IPS-NIHi7 (cell line): ENCODE results near the gene MCF2L.

Experiments
- DNase-seq: peaks from one replicate; pipeline ENCODE4 v3.0.0; 2012; ENCODE audit warnings: mixed read lengths; ENCODE audit errors: extremely low spot score

The MCF2L gene

DNA sequence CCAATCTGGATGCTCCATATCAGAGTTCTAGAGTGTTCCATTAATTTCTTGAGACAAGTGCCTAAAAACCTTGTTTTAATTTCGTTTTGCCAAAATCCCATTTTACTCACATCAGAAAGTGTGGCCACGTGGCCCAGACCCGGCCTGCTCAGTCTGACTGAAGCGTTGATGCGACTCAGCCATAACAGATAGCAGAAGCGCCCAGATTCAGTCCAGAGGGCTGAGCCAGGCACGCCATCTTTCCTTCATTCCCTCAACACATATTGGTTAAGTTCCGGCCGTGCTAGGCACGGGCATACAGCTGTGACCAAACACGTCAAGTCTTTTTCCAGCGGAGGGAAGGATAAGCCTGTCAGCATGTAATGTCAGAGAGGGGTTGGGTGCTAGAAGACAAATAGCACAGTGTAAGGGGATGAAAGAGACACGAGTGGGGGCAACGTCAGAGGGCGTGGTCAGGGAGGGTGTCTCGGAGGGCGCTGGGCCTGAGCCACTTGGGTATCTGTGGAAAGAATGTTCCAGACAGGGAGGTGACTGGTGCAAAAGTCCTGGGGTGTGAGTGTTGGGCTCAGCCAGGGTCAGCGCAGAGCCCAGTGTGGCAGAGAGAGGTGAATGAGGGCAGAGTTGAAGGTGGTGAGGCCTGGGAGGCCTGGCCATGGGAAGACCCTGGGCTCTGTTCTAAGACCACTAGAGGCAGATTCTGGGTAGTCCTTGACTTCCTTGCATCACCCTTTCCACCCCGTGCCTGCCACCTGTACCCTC lies 156.7 kb downstream of the MCF2L start:
- no peak for DNase-seq

DNA sequence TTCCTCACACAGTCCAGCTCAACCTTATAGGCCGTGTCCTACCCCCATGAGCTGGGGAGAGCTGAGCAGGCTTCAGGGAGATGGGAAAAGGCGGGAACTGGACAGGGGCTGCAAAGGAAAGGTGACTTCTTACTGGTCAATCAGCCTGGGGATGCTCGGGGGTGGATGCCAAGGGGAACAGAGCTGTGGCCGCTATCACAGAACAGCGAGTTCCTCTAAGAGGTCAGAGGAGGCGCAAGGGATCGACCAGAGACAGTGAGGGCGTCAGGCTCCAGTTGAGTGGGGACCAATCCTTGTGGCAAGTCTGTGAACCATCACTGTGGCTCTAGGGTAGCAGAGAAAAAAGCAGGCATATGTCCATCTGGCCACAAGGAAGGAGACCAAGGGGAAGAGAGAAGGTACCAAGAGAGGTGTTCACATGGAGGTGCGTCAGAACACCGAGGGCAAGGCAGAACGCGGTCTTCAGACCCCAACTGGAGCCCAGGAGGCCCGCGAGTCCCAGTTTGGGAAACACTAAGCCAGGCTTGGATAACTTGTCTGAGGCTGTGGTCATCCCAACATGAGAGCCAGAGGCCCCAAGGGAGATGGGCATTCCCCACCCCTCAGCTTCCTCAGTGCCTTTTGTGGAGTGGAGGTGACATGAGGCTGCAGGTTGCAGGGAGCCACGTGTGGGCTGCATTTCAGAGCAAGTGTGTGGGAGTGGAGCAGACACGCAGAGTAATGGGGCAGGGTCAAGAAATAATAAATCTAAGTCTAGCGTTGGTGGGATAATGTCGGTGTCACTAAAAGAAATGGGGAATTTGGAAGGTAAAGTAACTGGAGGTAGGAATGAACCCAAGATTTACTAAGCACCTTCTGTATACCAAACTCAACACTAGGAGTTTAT lies 157.5 kb downstream of the MCF2L start:
- DNase-seq = no peak

- DNase-seq = peak; percentile 61
Observed at GRCh38 chr13:113129480-113129879, 160.5 kb downstream of the MCF2L start.

DNA sequence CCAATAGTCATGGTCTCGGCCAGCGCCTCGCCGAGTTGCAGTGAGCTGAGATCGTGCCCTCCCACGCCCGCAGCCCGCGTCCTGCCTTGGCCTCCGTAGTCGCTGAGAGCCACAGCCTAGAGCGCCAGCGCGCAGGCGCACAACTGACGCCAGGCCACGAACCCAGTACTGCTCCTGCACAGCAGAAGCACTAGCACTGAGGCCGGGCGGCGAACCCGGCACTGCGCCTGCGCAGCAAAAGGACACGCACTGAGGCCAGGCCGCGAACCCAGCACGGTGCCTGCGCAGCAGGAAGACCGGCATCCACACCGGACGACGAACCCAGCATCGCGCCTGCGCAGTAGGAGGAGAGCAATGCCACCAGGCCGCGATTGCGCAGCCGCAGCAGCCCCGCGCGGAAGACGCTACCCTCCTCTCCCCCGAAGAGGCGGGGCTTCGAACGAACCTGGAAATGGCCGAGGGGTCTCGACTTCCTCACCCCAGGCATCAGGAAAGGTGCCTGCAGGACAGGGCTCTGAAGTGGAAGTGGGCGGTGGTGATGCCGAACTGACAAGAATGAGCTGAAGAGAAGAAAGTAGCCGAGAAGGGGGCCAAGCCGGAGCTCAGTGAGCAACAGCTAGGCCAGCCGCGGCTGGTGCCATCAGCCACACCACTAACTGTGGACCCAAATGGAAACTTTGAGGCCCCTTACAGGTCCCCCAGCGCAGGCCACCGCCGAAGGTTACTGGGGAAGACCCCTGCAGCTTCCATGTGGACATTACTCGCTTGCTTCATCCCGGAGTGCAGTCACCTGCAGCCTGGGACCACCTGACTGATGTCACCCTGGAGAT lies 161.1 kb downstream of the MCF2L start:
- no peak for DNase-seq

DNA sequence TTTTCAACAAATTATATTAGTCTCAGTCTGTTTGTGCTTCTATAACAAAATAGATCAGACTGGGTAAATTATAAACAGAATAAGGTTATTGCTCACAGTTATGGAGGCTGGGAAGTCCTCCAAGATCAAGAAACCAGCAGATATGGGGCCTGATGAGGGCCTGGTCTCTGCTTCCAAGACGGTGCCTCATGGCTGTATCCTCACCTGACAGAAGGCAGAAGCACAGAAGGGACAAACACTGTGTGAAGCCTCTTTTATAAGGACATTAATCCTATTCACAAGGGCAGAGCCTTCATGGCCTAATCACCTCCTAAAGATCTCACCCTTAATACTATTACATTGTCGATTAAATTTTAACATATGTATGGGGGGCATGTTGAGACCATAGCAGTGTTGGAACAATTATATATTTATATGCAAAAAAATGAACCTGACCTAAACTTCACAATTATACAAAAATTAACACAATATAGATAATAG lies 166.3 kb downstream of the MCF2L start:
- DNase-seq = no peak

DNA sequence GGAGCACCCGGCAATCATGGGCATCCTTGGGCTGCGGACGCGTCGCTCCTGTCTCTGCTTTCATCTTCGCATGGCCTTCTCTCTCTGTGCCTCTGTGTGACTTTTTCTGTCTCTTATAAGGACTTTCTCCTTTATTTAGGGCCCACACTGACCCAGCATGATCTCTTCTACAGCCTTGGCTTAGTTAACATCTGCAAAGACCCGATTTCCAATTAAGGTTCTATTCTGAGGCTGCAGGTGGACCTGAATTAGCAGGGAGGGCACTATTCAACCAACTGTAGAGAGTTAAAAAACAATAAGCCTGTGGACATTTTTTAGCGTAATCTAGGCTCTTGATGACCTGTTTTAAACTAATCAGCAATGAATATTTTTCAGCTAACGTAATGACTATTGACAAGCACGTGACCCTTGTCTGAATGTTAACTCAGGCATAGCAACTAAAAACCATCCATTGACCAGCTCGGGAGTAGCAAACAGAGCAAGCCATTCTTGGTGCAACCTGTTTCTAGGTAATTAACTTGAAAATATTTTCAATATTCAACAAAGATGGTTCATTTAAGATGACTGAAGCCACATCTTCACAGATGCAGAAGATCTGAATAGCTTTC lies 168.8 kb downstream of the MCF2L start:
- DNase-seq = no peak

DNA sequence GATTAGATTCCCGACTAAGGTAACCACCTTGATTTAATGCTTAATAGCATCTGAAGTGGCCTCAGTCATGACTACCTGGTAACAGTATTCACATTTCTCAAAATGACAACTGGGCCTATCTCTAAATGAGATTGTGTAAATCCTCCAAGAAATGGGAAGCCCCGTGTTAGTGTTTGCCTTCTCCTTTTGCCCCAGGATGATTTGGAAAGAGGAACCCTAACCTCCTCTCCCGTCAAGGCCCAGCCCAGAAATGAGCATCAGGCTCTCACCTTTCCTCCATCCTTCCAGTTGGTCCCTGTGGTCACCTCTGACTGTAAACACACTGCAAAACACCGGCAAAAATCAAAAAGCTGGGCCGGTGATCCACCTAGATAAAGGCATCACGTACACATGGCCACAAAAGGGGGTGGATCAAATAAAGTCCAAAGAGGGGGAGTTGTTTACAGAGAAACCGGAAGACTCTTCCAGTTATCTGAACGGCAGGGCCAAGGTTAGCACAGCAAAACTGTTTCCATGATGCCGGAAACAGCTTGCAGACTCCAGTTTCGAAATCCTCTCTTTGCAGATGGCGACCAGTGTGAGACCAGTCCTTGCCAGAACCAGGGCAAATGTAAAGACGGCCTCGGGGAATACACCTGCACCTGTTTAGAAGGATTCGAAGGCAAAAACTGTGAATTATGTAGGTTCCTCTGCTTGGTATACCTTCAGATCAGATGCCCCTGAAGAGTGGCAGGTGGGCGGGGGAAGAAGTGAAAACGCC lies 170.0 kb downstream of the MCF2L start:
- no peak for DNase-seq

- DNase-seq = no peak
Observed at GRCh38 chr13:113139577-113139976, 170.6 kb downstream of the MCF2L start.

DNA sequence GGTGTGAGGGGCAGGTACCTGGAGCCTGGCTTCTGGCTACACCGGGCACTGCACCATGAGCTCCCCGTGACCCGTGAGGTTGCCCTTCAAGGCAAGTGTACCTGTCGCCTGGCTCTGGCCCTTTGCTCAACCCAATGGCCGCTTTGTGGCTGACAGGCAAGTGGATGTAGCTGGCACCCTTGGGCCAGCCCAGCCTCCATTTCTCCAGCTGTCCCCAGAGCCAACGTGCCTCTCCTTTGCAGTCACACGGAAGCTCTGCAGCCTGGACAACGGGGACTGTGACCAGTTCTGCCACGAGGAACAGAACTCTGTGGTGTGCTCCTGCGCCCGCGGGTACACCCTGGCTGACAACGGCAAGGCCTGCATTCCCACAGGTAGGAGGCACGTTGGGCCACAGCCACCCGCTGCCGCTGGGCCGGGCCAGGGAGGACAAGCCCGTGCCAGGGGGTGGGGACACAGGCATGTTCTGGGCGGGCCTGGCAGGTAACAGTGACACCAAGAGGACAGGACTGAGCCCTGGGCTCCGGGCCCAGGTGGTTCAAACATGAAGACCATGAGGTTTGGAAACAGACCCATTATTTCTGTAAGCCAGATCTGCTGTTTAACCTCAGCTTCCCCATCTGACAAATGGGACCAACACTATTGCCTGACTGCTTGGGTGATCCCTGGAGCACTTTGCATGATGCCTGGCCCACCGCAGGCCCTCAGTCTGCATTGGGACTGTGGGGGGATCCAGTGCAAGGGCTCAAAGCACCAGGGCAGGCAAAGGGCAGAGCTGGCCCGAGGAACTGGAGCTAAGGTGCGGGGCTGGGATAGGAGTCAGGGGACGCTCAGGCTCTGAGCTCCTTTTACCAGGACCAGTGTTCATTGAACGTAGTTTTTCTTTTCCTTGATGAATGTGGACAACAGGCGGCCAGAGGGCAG lies 171.9 kb downstream of the MCF2L start:
- no peak for DNase-seq

DNA sequence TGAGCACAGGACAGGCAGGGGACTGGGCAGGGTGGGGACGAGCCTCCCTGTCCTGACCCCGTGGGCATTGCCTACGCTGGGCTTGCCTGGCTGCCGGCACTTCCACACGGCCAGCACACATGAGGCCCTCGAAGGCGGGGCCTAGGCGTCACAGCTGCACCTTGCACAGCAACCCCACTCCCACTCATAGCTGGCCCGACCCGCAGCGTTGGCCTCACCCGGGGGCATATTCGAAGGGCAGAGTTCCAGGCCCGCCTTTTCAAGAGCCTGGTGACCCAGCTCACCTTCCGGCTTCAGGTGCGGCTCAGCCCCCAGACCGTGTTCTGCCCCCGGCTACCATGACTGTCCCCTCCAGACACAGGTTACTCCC lies 172.6 kb downstream of the MCF2L start:
- DNase-seq = no peak

- no peak for DNase-seq
Observed at GRCh38 chr13:113142876-113143275, 173.9 kb downstream of the MCF2L start.

GRCh38 chr13:113143466-113144254 lies 174.6 kb downstream of the MCF2L start:
- DNase-seq = no peak

- DNase-seq = no peak
Observed at GRCh38 chr13:113144255-113144629, 175.2 kb downstream of the MCF2L start.

DNA sequence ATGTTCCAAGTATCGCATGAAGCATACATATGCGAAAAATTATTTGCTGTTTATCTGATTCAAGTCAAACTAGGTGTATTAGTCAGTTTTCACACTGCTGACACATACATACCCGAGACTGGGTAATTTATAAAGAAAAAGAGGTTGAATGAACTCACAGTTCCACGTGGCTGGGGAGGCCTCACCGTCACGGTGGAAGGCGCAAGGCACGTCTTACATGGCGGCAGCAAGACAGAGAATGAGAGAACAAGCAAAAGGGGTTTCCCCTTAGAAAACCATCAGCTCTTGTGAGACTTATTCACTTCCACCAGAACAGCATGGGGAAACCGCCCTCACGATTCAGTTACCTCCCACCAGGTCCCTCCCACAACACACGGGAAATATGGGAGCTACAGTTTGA lies 176.5 kb downstream of the MCF2L start:
- no peak for DNase-seq

DNA sequence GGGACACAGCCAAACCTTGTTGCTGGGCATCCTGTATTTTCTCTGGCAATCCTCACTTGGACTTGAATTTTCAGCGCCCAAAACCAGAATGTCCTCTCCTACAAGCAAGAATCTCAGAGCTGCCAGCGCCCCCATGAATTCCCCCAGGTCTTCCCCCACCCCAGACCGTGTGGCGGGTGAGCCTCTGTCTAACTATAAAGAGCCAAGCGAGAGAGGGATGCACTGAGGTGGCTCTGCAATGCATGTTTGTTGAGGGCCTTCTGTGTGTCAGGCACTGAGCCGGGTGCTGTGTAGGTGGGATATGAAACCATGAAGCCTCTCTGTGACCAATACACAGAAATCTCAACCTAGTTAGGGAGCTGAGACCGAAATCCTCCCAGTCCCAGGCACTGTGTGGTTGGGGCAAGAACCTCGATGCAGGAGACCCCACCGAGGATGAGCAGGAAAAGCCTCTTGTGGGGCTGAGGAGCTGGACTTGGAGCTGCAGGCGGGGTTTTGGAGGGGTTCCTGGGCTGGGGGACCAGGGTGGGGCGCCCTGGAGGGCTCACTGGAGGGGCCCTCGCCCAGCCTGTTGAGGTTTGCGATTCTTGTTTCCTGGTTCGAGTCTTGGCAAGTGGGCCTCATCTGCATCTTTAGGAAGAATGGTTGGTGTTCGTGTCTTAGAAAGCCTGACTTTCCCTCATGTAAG lies 177.0 kb downstream of the MCF2L start:
- DNase-seq = no peak

DNA sequence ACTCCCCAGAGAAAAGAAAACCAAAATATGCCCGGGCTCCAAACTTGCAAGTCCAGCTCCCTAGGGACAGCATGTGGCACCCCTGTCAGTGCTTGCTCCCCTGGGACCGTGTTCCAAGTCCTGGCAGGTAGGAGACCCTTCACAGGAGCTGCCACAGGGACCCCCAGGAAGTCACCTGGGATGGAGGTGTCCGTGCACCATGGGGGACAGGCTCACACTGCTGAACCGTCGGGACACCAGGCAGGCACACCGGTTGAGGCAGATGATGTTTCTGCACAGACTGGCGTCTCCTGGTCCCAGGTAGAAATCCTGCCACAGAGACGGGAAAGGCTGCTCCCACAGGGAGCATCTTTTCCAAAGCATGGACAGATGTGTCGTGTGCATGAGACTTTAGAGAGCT lies 177.7 kb downstream of the MCF2L start:
- DNase-seq = no peak

DNA sequence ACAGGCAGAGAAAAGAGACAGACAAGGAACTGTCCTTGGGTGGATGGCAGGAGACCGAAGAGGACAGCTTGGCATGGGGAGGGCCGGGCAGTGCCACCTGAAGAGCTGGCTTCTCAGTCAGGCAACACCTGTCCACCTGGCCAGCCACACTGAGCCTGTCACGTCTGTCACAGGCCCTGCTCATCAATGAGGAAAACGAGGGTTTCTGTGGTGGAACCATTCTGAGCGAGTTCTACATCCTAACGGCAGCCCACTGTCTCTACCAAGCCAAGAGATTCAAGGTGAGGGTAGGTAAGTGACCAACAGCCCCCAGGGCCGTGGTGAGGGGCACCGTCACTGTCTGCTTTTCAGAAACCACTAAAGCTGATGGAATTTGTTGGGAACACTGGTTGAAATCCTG lies 178.2 kb downstream of the MCF2L start:
- no peak for DNase-seq

GRCh38 chr13:113148407-113148806 lies 179.4 kb downstream of the MCF2L start:
- DNase-seq = no peak
